ENCODE data around the gene DEFB112.

DNA sequence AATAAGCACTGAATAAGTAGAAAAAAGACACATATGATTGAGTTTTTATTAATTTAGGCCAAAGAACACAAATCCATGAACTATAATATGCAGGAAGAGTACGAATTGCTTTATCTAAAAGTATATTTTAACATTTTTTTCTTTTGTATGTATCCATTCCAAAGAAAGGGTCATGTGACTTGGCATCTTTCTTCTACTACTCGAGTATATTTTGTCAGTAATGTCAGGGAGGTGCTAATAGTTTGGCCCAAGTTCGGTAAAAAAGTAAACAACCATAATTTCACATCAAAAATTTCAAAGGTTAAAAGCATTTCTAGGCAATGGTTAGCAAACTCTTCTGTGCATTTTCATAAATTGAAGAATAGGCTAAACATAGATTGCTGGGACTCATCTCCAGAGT, 46.6 kb downstream of the DEFB112 start:
- TF ChIP-seq, protein P1, sequence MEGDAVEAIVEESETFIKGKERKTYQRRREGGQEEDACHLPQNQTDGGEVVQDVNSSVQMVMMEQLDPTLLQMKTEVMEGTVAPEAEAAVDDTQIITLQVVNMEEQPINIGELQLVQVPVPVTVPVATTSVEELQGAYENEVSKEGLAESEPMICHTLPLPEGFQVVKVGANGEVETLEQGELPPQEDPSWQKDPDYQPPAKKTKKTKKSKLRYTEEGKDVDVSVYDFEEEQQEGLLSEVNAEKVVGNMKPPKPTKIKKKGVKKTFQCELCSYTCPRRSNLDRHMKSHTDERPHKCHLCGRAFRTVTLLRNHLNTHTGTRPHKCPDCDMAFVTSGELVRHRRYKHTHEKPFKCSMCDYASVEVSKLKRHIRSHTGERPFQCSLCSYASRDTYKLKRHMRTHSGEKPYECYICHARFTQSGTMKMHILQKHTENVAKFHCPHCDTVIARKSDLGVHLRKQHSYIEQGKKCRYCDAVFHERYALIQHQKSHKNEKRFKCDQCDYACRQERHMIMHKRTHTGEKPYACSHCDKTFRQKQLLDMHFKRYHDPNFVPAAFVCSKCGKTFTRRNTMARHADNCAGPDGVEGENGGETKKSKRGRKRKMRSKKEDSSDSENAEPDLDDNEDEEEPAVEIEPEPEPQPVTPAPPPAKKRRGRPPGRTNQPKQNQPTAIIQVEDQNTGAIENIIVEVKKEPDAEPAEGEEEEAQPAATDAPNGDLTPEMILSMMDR (IDR thresholded peaks at IDR 0.05 in 8 of 11, conservative IDR thresholded peaks at IDR 0.05 in 3 of 11) = no peak
- no peak for TF ChIP-seq POLR2A (IDR thresholded peaks at IDR 0.05)
- no peak for TF ChIP-seq POLR2AphosphoS5 (IDR thresholded peaks at IDR 0.05)
